Activated CD4-positive, alpha-beta T cell treated with anti-CD3 and anti-CD28 coated beads, Interleukin-2, amount 50 U/mL, for 24 hours (primary cell): ENCODE data around the gene IGFBPL1.
"Not testable (repeated sequence)": the region's sequence is repeated elsewhere in the genome, so short reads cannot be mapped to it uniquely, and the experiment has no call there.

Experiments
- DNase-seq, 2 donors: peaks; one replicate each; pipeline ENCODE4 v3.0.0-alpha.2; 2020; ENCODE audit warnings: low read depth in 1 of 2, low spot score in 1 of 2

The IGFBPL1 gene

GRCh38 chr9:38380872-38381534 is 43.3 kb downstream of the IGFBPL1 start:
- no peak for DNase-seq

DNA sequence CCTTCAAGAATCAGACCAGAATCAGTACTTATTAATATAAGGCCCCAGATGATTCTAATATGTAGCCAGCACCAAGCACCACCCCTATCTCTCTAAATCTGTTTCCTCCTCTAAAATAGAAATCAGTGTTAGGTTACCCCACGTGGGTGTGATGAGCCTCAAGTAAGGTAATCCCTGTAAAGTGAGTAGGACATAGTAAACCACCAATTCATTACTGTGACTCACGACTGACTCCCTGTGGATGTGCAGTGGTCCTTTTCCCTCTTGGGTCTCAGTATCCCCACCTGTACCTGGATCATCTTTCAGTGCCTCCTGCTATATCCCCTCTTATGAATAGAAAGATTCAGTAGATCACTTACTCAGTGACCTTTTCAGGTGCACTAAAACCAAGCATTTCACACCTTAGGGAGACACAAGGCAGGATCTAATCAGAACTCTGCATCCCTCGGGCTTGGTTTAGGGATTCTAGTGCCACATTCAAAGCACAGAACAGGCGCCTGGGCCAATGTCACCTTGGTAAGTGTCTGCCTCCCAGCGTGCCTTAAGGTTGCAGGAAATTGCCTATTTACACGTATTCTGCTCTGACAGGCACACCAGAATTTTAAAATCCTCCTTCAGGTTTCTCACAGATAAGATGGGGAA is 43.9 kb downstream of the IGFBPL1 start:
- DNase-seq = no peak

DNA sequence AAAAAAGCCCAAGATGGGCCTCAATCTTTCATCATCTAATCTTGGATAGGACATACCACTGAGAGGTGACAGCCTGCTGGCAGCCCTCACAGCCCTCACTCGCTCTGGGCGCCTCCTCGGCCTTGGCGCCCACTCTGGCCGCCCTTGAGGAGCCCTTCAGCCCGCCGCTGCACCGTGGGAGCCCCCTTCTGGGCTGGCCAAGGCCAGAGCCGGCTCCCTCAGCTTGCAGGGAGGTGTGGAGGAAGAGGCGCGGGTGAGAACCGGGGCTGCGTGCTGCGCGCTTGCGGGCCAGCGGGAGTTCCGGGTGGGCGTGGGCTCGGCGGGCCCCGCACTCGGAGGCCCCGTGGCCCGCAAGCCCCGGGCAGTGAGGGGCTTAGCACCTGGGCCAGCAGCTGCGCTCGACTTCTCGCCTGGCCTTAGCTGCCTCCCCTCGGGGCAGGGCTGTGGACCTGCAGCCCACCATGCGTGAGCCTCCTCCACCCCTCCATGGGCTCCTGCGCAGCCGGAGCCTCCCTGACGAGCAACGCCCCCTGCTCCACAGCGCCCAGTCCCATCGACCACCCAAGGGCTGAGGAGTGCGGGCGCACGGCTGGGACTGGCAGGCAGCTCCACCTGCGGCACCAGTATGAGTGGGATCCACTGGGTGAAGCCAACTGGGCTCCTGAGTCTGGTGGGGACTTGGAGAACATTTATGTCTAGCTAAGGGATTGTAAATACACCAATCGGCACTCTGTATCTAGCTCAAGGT is 46.7 kb downstream of the IGFBPL1 start:
- not testable (repeated sequence) for DNase-seq

DNA sequence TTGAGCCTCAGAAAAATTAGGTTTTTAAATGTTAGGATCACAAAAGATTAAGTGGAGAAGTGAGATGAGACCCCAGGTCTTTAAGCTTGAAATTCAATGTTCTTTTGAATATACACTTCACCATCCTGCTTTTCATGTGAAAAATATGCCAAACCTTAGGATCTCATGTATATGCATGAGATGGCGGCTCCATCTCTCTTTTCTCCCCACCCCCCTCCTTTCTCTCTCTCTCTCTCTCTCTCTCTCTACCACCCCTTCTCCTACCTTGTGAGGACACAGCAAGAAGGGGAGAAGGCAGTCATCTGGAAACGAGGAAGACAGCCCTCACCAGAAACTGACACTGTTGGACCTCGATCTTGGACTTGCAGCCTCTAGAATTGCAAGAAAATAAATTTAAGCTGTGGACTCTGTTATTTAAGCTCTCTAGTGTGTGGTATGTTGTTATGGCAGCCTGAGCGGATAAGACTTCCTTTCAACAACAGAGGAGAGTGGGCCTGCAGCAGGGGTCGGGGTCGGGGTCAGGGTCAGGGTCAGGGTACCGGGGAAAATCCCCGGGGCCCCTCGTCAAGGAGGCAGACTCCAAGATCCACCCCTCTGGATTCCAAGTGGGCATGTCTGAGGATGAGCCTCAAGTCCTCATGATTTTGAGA is 48.1 kb downstream of the IGFBPL1 start:
- DNase-seq = no peak

DNA sequence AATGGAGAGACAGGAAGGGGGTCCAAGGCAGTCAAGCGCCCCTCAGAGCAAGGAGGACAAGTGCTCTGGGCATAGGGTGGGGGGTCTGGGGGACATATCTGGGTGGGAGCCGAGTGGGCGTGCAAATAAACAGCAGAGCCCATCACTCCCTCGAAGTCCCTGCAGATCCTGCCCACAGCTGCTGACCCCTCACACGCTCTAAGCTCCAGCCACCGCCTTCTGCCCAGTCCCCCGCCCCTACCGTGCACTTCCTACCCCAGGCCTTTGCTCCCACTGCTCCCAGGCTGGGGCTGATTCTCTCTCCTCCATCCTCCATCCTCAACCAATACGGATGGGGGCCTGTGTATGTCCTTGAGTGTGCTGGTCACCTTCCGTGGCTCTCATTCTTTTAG is 48.7 kb downstream of the IGFBPL1 start:
- no peak for DNase-seq

GRCh38 chr9:38374847-38375571 is 49.2 kb downstream of the IGFBPL1 start:
- DNase-seq = no peak

DNA sequence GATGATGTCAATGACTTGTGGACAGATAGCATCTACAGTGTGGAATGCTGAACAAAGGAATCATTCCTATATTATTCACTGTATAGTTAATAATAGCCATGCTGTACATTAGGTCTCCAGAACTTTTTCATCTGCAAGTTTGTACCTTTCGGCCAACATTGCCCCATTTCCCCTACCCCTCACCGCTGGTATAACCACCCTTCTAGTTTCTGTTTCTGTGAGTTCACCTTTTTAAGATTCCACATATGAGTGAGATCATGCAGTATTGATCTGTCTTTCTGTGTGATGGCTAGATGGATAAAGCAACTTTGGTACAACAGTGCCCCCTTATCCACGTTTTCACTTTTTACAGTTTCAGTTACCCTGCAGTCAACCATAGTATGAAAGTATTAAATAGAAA is 50.6 kb downstream of the IGFBPL1 start:
- no peak for DNase-seq

DNA sequence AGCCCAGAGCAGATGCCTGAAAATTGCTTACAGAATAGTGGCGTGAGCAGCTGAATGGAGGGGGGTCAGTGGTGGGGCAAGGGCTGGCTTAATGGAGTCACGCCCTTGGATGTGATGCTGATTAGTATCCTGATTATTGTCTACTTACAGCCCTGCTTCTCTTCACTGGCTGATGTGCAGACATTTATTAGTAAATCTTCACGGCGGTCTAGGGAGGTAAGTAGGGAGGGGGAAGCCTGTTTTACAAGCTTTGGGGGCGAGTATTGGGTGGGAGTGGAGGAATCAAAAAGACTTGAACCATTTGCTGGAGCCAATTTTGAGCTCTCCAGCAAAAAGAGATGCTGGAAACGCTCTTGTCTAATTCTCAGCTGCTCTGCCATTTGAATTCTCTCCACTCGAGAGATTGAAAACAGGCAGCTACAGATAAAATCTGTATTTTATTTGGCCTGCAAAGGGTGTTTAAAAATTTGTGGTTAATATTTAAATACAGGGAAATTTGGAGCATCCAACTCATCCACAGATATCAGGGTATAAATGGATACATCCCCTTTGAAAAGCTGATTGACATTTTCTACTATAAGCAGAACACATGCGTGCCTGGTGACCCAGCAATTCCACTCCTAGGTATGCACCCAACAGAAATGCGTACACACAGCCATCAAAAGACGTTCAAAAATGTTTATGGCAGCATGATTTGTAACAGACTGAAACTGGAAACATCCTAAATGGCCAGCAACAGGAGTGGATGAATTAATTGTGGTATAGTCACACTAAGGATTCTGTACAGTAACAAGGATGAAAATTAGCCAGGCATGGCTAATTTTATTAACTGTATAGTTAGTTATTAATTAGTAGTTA is 51.3 kb downstream of the IGFBPL1 start:
- no peak for DNase-seq

DNA sequence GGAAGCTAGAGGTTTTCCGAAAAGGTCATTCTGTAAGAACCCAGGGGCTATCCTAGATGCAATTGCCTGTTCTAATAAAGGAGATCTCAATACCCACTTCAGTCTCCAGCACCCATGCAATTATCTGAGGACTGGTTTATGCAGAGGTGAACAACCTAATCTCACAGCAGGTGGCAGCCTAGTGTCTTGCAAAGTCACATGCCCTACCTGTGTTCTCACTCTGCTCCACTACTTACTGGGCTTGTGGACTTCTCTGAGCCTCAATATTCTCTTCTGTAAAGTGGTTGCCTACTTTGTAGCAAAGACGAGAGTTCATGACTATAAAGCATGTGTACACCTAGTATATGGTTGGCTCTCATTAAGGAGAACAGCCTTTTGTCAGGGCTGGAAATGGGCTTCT is 52.8 kb downstream of the IGFBPL1 start:
- DNase-seq = no peak

DNA sequence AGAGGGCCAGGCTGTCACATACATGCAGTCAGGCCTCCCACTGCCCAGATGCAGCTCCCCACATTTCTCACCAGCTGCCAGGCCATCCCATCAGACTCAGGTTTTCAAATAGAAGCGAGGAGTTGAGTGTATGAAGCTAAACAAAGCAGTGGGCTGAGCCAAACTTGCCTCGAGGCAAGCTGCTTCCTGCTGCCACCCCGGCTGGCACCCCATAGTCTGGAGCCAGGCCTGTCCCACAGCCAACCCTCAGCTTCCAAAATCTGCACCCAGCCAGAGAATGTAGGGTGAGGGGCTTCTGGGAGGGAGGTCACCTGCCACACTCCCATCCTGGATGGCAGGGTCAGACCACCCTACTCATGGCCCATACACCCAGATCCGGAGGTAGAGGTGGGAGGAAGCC is 54.1 kb downstream of the IGFBPL1 start:
- no peak for DNase-seq

- DNase-seq = no peak
Observed at GRCh38 chr9:38368731-38369130, 55.5 kb downstream of the IGFBPL1 start.

DNA sequence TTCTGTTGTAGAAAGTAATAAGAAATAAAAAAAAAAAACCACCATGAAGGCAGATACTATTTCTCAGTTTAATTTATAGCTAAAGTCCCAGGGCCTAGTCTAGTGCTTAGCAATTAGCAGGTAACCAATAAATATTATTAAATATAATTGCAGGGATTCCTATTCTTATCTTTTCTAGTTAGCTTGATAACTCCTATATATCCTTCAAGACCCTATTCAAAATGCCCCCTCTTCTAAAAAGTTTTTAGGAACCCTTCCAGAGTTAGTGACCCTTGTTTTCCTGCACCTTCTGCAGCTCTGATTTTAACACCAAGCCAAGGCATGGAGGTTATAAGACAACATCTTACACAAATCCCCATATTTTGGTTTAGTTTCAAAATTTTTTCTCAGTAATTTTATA is 56.4 kb downstream of the IGFBPL1 start:
- no peak for DNase-seq

- no peak for DNase-seq
Observed at GRCh38 chr9:38363589-38363925, 60.7 kb downstream of the IGFBPL1 start.

DNA sequence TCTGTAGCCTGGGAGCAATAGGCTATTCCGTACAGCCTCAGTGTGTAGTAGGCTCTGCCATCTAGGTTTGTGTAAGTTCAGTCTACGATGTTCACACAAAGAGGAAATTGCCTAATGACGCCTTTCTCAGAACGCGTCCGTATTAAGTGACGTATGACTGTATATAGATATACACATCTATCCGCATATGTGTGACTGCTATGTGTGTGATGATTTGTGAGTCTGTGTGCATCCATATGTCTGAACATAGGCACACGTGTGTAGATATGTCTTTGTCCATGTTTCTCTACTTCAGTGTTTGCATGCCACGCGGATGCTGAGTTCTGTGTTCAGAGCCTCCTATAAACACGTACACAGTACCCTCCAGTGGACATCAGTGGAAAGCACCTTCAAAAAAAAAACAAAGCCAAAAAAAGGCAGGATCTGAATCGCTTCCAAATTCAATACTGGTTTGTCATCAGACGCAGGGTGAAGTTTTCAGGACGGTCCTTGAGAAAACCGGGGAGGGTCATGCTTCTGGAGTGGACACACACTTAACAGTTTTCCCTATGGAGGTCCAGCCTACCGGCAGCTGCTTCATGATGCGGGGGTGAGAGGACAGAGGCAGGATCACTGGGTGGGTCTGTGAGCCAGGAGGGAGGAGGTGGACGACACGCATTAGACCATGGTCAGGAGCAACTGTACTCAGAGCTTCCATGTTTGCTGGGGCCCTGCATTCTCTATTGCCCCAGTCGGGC is 61.2 kb downstream of the IGFBPL1 start:
- no peak for DNase-seq

GRCh38 chr9:38361473-38361850 is 62.8 kb downstream of the IGFBPL1 start:
- DNase-seq = no peak

- DNase-seq = no peak
Observed at GRCh38 chr9:38360839-38361472, 63.3 kb downstream of the IGFBPL1 start.

GRCh38 chr9:38359689-38360385 is 64.4 kb downstream of the IGFBPL1 start:
- DNase-seq = no peak

- DNase-seq = no peak
Observed at GRCh38 chr9:38359297-38359653, 65.0 kb downstream of the IGFBPL1 start.
